Panc1 (cell line): ENCODE data around the gene LACRT. TPM values are rescaled to one million over a fixed set of nuclear protein-coding genes. Genes with fewer than 3 reads are reported as not detected.
A peak's percentile ranks its signal among the peaks of the same experiment; 100 is the strongest.

ENCODE experiments used
- ATAC-seq: fragments of 200-7000 bp; cut with Tn5 transposase; 2 replicates; pipeline ENCODE4 v1.9.1; 2020; ENCODE audit warnings: mild to moderate bottlenecking, moderate library complexity
- BruUV-seq: library from RNA; stranded (reverse); fragments of 400-500 nt; replicated peaks from 2 replicates; lab custom pipeline; 2021; lab: Mats Ljungman, UMichigan
- CTCF ChIA-PET: fragments of 300-600 bp; sonication (Branson Sonifier 250); formaldehyde crosslinking; loops from one replicate; lab custom pipeline; 2022; ENCODE audit warnings: antibody characterized with exemption; lab: Charles Lee
- POLR2A ChIA-PET: fragments of 300-600 bp; sonication (Branson Sonifier 250); formaldehyde crosslinking; loops from one replicate; lab custom pipeline; 2022; ENCODE audit warnings: antibody characterized with exemption; lab: Charles Lee
- DNase-seq: peaks from one replicate; pipeline ENCODE4 v3.0.0-alpha.2; 2010; ENCODE audit warnings: low read depth, low spot score
- H3K27ac ChIP-seq: 2 replicates; pipeline ENCODE4 v1.5.1; 2011; ENCODE audit warnings: mild to moderate bottlenecking, low read length, inconsistent platforms
- H3K27me3 ChIP-seq: fragments of 200-500 bp; sonication (Bioruptor generic); 2 replicates; pipeline ENCODE4 v1.6.0; 2014; ENCODE audit warnings: low read length, inconsistent platforms; ENCODE audit not compliant: control insufficient read depth, insufficient read depth
- H3K36me3 ChIP-seq: fragments of 200-500 bp; sonication (Bioruptor generic); 2 replicates; pipeline ENCODE4 v1.5.1; 2014; ENCODE audit warnings: inconsistent platforms, mild to moderate bottlenecking, low read length, moderate library complexity; ENCODE audit not compliant: control insufficient read depth, insufficient read depth
- H3K4me1 ChIP-seq: 2 replicates; pipeline ENCODE4 v1.5.1; 2011; ENCODE audit warnings: inconsistent platforms, mild to moderate bottlenecking, low read length, moderate library complexity; ENCODE audit not compliant: control insufficient read depth, insufficient read depth
- H3K4me3 ChIP-seq, 2 experiments: 2 replicates each; pipeline ENCODE4 v1.5.1; 2011 to 2012; ENCODE audit warnings: low read depth in 2 of 2, low read length in 2 of 2, mild to moderate bottlenecking in 2 of 2, inconsistent platforms in 1 of 2, moderate library complexity in 1 of 2
- H3K9me3 ChIP-seq: fragments of 200-500 bp; sonication (Bioruptor generic); 2 replicates; pipeline ENCODE4 v1.5.1; 2014; ENCODE audit warnings: low read depth, mild to moderate bottlenecking, inconsistent platforms, low read length, moderate library complexity; ENCODE audit not compliant: control insufficient read depth, insufficient read depth
- CTCF ChIP-seq: fragments of 450-650 bp; IDR thresholded peaks from 2 replicates; pipeline ENCODE4 v1.5.1; 2017; ENCODE audit warnings: mild to moderate bottlenecking
- POLR2AphosphoS5 ChIP-seq: IDR thresholded peaks from 2 replicates; pipeline ENCODE4 v1.6.1; 2012; ENCODE audit warnings: mild to moderate bottlenecking, low read depth, low read length, moderate library complexity
- SIN3A ChIP-seq: IDR thresholded peaks from 2 replicates; pipeline ENCODE4 v1.6.1; 2012; ENCODE audit warnings: low read depth, mild to moderate bottlenecking, low read length, moderate library complexity, borderline replicate concordance; ENCODE audit not compliant: insufficient read depth
- TCF7L2 ChIP-seq: IDR thresholded peaks from 2 replicates; pipeline ENCODE4 v1.6.1; 2011; ENCODE audit warnings: mild to moderate bottlenecking, low read depth, low read length, inconsistent platforms
- in situ Hi-C: cut with HindIII; loops from 2 replicates; pipeline ENCODE4 v1.10.0; 2016; ENCODE audit warnings: low sequenced_read_pairs, low pct_unique_long_range_greater_than_20kb
- intact Hi-C: fragments of 100-400 bp; cut with micrococcal nuclease; formaldehyde crosslinking; loops from one replicate; pipeline ENCODE4 v1.10.0; 2022; ENCODE audit not compliant: unreplicated experiment
- total RNA-seq: library from RNA; stranded (reverse); gene quantifications from one replicate; pipeline ENCODE4 v1.2.1, GENCODE V29; 2021; ENCODE audit not compliant: unreplicated experiment
- TF ChIP-seq, protein P1 (sequence below), 2 experiments: IDR thresholded peaks; 2 replicates each; pipeline ENCODE4 v1.6.1; 2011 to 2012; ENCODE audit warnings: low read depth in 2 of 2, control low read depth in 1 of 2, low read length in 1 of 2, mild to moderate bottlenecking in 1 of 2, moderate library complexity in 1 of 2; ENCODE audit not compliant: insufficient read depth in 1 of 2

LACRT gene
- total RNA-seq, 1 experiment from 2014 or later, result not detected

GRCh38 chr12:54589964-54590363 is 44.7 kb downstream of the LACRT start:
- ChIA-PET POLR2A (no interaction called here), CTCF (no interaction called here)
- H3K4me3 ChIP-seq, result no peak overlapping the region
- no peak overlapping the region for H3K27ac ChIP-seq
- H3K9me3 ChIP-seq, result no peaks in the 10 kb centered on the region
- TF ChIP-seq POLR2AphosphoS5 (no peak), SIN3A (no peak), TCF7L2 (no peak), CTCF (no peak)
- TF ChIP-seq, protein P1, sequence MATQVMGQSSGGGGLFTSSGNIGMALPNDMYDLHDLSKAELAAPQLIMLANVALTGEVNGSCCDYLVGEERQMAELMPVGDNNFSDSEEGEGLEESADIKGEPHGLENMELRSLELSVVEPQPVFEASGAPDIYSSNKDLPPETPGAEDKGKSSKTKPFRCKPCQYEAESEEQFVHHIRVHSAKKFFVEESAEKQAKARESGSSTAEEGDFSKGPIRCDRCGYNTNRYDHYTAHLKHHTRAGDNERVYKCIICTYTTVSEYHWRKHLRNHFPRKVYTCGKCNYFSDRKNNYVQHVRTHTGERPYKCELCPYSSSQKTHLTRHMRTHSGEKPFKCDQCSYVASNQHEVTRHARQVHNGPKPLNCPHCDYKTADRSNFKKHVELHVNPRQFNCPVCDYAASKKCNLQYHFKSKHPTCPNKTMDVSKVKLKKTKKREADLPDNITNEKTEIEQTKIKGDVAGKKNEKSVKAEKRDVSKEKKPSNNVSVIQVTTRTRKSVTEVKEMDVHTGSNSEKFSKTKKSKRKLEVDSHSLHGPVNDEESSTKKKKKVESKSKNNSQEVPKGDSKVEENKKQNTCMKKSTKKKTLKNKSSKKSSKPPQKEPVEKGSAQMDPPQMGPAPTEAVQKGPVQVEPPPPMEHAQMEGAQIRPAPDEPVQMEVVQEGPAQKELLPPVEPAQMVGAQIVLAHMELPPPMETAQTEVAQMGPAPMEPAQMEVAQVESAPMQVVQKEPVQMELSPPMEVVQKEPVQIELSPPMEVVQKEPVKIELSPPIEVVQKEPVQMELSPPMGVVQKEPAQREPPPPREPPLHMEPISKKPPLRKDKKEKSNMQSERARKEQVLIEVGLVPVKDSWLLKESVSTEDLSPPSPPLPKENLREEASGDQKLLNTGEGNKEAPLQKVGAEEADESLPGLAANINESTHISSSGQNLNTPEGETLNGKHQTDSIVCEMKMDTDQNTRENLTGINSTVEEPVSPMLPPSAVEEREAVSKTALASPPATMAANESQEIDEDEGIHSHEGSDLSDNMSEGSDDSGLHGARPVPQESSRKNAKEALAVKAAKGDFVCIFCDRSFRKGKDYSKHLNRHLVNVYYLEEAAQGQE (IDR thresholded peaks at IDR 0.05; ENCODE audit: insufficient read depth in 1 of 2, low read depth in 2 of 2, low read length in 1 of 2), result no peak
- ATAC-seq (no peak), DNase-seq (no peak)
- intact Hi-C loops, result no loop called here
- H3K4me1 ChIP-seq, result no peaks in the 10 kb centered on the region; the same call in 1 of the 2 replicates
- H3K36me3 ChIP-seq, result no peaks in the 10 kb centered on the region
- H3K27me3 ChIP-seq, result peaks cover 18% of the 10 kb centered on the region
- BruUV-seq, result no TSS peak
- in situ Hi-C loops, result no loop called here

DNA sequence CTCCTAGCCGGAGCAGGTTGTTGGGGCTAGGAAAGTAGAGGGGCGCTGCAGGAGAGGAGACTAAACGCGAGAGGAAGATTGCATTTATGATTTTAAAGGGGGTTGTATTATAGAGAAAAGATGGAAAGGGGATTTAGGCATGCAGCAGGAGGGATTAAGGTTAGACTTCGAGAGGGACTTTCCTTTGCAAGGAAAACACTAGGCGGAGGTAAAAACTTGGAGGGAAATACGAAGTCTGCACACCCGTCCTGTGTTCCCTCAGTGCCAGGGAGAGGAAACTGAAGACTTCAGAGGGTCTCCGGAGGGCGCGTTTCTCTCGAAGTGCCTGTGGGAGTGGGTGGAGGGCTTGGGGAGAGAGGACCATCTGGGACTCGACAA is 45.8 kb downstream of the LACRT start:
- ChIA-PET CTCF (interaction anchor here (0.6 to 0.7 kb wide), 3 partner anchors 189 to 390 kb away, joined by 4 to 11 read pairs (median 6); no protein-coding TSS in a partner anchor), POLR2A (no interaction called here)
- intact Hi-C loops, result no loop called here
- Histone ChIP-seq H3K27me3 (peaks cover 19% of the 10 kb centered on the region), H3K9me3 (no peaks in the 10 kb centered on the region), H3K4me3 (0 out of 4 replicates have a peak overlapping the region, but pooled peaks have one; percentile 16 to 18), H3K4me1 (no peaks in the 10 kb centered on the region; the same call in 1 of the 2 replicates), H3K27ac (no peak overlapping the region), H3K36me3 (no peaks in the 10 kb centered on the region)
- in situ Hi-C loops, result no loop called here
- no TSS peak for BruUV-seq
- no peak for ATAC-seq
- no peak for TF ChIP-seq SIN3A
- no peak for TF ChIP-seq POLR2AphosphoS5
- TF ChIP-seq, protein P1 (IDR thresholded peaks at IDR 0.05; ENCODE audit: insufficient read depth in 1 of 2, low read depth in 2 of 2, low read length in 1 of 2), result no peak
- TF ChIP-seq CTCF, result no peak
- no peak for TF ChIP-seq TCF7L2
- DNase-seq, result no peak
